GM18861 (cell line): ENCODE data around the gene PRKRIP1.
"Not testable (repeated sequence)": the region's sequence is repeated elsewhere in the genome, so short reads cannot be mapped to it uniquely, and the experiment has no call there.

Source experiments
- ATAC-seq: cut with Tn5 transposase; IDR thresholded peaks from one replicate; pipeline ENCODE4 v1.9.1; 2021; ENCODE audit not compliant: unreplicated experiment

The PRKRIP1 gene

GRCh38 chr7:102455596-102455995 lies 59.4 kb downstream of the PRKRIP1 start:
- ATAC-seq = no peak

GRCh38 chr7:102456327-102456726 lies 60.2 kb downstream of the PRKRIP1 start:
- no peak for ATAC-seq

GRCh38 chr7:102457352-102457924 lies 61.3 kb downstream of the PRKRIP1 start:
- ATAC-seq = no peak

DNA sequence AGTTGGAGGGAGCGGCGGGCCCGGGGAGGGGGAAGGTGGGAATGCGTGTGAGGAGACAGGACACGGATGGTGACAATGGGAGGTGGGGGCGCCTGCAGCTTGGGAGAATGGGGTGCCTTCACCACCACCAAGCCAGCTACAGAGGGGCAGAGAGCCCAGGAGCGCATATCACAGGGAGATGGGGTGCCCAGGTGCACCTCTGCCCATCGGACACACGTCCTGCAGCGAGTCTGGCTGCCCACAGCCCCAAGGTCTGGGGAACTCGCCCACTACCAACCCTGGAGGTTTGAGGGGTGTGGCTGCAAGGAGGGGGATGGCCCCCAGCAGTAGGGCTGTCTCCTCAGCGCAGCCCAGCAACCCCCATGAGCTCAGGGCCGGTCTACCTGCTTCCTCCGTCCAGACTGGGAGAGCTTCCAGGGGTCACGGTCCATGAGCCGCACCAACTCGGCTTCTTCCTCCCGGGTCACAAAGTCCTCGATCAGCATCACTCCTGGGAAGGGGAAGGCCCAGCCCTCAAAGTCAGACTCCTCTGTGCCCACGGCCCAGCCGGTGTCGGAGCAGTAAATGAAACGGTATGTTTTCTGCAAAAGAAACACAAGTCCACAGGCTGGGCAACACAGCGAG lies 63.2 kb downstream of the PRKRIP1 start:
- ATAC-seq = no peak

- no peak for ATAC-seq
Observed at GRCh38 chr7:102460467-102460866, 64.3 kb downstream of the PRKRIP1 start.

DNA sequence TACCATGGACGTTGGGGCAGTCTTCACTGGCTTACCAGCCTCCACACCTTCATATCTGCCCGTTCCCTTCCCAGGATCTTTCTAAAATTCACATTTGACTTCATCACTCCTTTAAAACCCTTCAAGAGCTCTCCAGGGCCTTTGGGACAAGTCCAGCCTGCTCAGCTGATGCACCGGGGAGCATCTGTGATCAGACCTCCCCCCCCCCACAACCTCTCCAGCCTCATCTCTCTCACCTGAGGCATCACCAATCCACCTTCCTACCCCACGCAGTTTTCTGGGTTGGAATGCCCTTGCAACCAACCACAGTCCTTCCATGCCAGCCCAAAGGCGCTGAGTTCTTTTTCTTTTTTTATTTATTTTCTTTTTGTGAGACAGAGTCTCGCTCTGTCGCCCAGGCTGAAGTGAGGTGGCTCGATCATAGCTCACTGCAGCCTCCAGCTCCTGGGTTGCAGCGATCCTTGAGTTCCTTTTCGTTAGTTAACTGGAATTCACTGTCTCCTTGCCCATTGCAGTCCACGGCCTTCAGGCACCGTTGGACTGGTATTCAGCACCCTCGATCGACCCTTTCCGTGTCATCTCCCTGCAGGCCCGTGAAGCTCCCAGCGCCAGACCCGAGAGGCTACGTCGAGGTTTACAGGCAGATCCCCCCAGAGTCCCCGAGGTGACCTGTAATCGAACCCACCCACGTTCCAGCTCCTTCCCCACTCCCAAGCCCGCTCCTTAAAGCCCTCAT lies 67.8 kb downstream of the PRKRIP1 start:
- ATAC-seq = no peak

- peak; percentile 90 for ATAC-seq
Observed at GRCh38 chr7:102464577-102465280, 68.6 kb downstream of the PRKRIP1 start, which contains the start of the genes ALKBH4 and LRWD1. Gene ALKBH4 (minus strand): TSS chr7:102464863. CDS start chr7:102464836, 27 bp downstream. Gene LRWD1 (plus strand): TSS chr7:102464984. CDS start chr7:102465081, 97 bp downstream.

DNA sequence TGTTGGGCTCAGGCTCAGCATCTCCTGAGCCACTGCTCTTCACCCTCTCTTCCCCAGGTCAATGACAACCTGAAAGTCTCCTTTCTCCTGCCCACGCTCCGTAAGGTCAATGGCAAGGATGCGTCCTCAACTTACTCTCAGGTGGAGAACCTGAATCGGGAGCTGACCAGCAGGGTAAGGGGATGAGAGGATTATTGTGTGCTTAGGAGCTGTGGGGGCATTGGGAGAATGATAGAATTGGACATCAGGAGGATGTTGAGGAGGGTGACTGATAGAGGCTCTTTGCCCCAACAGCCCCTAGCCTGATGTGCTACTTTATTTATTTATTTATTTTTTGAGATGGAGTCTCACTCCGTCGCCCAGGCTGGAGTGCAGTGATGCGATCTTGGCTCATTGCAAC lies 69.9 kb downstream of the PRKRIP1 start:
- no peak for ATAC-seq

GRCh38 chr7:102467581-102468477 lies 71.7 kb downstream of the PRKRIP1 start:
- ATAC-seq = no peak

DNA sequence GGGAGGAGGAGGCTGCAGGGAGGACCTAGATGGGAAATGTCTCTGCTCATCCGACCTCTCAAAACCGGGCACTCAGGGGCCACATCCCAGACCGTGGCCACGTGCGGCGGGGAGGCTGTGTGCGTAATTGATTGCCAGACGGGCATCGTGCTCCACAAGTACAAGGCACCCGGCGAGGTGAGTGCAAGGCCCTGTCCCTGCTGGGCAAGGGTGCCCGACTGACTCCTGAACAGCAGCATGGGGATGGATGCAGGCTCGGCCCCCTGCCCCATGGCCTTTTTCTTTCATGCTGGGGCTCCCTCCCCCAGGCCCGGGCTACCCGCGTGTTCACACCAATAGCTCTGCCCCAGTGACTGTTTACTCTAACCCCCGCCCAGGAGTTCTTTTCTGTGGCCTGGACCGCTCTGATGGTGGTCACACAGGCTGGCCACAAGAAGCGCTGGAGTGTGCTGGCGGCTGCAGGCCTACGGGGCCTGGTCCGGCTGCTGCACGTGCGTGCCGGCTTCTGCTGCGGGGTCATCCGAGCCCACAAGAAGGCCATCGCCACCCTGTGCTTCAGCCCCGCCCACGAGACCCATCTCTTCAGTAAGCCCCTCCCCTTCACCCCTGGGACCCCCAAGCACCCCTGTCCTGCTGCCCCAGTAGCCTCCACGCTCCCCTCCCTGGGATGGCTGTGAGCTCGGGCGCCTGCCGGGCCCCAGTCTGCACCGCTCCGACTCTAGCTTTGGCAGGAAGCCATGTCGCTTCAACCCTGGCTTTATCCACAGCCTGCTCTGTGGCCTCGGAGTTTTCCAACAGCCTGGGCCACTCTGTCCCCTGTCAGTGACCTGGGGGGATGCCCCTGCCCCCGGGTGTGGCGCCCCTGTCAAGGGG lies 72.6 kb downstream of the PRKRIP1 start:
- no peak for ATAC-seq

DNA sequence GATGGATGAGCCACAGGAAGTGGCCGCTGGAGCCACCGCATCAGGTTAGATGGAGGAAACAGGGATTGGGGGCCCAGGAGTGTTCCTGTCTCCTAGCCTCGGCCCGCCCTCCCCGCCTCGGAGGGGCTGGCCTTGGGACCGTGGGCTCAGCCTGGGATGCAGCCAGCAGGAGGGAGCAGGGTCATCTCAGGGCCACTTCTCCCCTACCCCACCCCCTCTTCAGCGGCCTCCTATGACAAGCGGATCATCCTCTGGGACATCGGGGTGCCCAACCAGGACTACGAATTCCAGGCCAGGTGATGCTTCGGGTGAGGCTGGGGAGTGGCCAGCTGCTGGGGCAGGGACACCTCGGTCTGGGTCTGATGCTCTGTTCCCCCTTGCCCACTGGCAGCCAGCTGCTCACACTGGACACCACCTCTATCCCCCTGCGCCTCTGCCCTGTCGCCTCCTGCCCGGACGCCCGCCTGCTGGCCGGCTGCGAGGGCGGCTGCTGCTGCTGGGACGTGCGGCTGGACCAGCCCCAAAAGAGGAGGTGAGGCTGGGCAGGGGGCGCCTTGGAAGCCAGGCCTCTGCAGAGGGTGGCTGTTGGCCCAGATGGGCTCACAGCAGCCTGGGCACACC lies 73.3 kb downstream of the PRKRIP1 start:
- no peak for ATAC-seq

GRCh38 chr7:102469972-102470825 lies 74.0 kb downstream of the PRKRIP1 start:
- ATAC-seq = no peak

GRCh38 chr7:102471791-102472125 lies 75.6 kb downstream of the PRKRIP1 start:
- no peak for ATAC-seq

GRCh38 chr7:102472126-102473041 lies 76.2 kb downstream of the PRKRIP1 start:
- no peak for ATAC-seq

DNA sequence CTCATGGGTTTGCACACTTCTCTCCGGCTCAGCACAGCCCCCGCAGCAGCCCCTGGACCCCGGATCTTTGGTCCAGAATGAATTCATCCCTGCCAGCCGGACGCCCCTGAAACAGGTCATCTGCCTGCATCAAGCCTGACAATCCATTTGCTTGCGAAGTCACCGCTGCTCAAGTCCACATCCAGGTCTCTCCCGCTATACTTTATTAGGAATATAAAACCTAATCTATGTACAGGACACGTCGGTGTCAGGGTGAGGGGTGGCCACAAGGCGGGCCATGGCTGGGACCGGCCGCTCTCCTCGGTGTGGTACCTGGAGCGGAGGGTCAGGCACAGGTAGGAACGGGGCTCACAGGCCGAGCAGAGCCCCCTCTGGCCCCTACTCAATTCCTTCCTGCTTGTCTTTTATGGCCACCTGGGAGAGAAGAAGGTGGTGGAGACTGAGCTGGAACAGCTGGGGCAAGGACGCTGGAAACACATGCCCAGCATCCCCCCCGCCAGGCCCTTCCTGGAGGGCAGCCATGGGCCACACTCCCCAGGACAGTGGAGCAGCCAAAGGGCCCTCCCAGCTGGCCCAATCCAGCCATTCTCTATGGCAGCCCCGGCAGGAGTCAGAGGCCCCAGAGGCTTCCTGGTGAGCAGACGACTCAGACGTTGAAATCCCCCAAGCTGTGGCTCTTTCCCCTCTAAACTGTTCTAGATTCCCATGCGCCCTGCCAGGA lies 77.3 kb downstream of the PRKRIP1 start:
- no peak for ATAC-seq

DNA sequence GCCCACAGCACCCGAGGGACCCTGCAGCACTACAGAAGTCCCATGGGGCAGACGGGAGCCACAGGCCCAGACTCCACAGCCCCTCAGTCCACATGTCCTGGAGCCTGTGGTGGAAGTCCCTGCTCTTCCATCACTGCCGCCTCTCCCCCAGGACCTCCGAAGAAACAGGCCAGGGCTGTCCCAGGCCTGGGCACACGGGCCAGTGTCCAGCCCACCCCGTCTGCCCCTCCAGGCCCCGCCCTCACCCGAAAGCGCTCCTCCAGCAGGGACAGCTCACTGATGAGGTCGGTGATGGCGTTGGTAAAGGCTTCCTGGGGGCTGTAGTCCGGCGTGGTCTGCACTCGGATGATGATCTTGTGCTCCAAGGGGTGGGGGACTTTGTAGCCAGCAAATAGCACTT lies 78.0 kb downstream of the PRKRIP1 start:
- not testable (repeated sequence) for ATAC-seq
